T-helper 1 cell (primary cell): ENCODE results near the gene TUBA4B.

ENCODE experiments used
- DNase-seq, 5 donors: peaks; one replicate each; pipeline ENCODE4 v3.0.0-alpha.2; 2012 to 2020

Gene TUBA4B

GRCh38 chr2:219218732-219219701, 34.0 kb upstream of the TUBA4B start, which contains the start of gene ABCB6:
ABCB6 (minus strand) TSS chr2:219218958; CDS start chr2:219218673, 285 bp downstream.
- DNase-seq: peak; percentile 77 to 88 (median 83)

GRCh38 chr2:219219784-219220532, 33.1 kb upstream of the TUBA4B start:
- DNase-seq: no peak

GRCh38 chr2:219220652-219221402, 32.2 kb upstream of the TUBA4B start:
- no peak for DNase-seq

GRCh38 chr2:219221957-219222518, 31.0 kb upstream of the TUBA4B start:
- DNase-seq: no peak

GRCh38 chr2:219223831-219224610, 29.0 kb upstream of the TUBA4B start:
- DNase-seq: no peak

GRCh38 chr2:219225350-219225749, 27.7 kb upstream of the TUBA4B start:
- DNase-seq: no peak

GRCh38 chr2:219228041-219228910, 24.8 kb upstream of the TUBA4B start:
- no peak for DNase-seq

GRCh38 chr2:219228911-219229304, 24.1 kb upstream of the TUBA4B start:
- DNase-seq: no peak

- peak; percentile 93 to 99 (median 97) for DNase-seq
Measured at GRCh38 chr2:219229305-219230058, 23.6 kb upstream of the TUBA4B start, which contains the start of the genes ANKZF1 and ATG9A. ANKZF1 (plus strand) TSS chr2:219229806; CDS start chr2:219230258, 452 bp downstream. ATG9A (minus strand) TSS chr2:219229636; CDS start chr2:219228024, 1,612 bp downstream.

- peak in 2 of 5 donors; percentile 33 to 56 for DNase-seq
Measured at GRCh38 chr2:219230059-219230540, 22.9 kb upstream of the TUBA4B start.

GRCh38 chr2:219234331-219234730, 18.7 kb upstream of the TUBA4B start:
- no peak for DNase-seq

- DNase-seq: no peak
Measured at GRCh38 chr2:219243291-219243761, 9.7 kb upstream of the TUBA4B start.

GRCh38 chr2:219244789-219245147, 8.3 kb upstream of the TUBA4B start:
- DNase-seq: no peak

GRCh38 chr2:219245148-219245898, 7.7 kb upstream of the TUBA4B start, which contains the start of the genes GLB1L and STK16:
GLB1L (minus strand) TSS chr2:219245444; CDS start chr2:219243573, 1,871 bp downstream.
STK16 (plus strand) TSS chr2:219245479; CDS start chr2:219246000, 521 bp downstream.
- peak; percentile 62 to 95 (median 77) for DNase-seq

GRCh38 chr2:219245899-219246230, 7.2 kb upstream of the TUBA4B start:
- peak in 1 of 5 donors; percentile 29 for DNase-seq

GRCh38 chr2:219246559-219246958, 6.5 kb upstream of the TUBA4B start:
- DNase-seq: peak in 1 of 5 donors; percentile 4

- DNase-seq: peak; percentile 23 to 87 (median 44)
Measured at GRCh38 chr2:219247678-219248642, 5.1 kb upstream of the TUBA4B start.
